Measurements from ENCODE around the gene THRB. TPM values are rescaled to one million over a fixed set of nuclear protein-coding genes. Genes with fewer than 3 reads are reported as not detected.

The THRB gene
- total RNA-seq, 1 donor from 2014 or later: not detected

GRCh38 chr3:24357635-24358034 lies 137.0 kb downstream of the THRB start:
- DNase-seq: no peak
- H3K27ac Mint-ChIP-seq: no peak overlapping the region
- H3K36me3 Mint-ChIP-seq (ENCODE audit: low read depth): no peaks in the 10 kb centered on the region
- H3K9me3 Mint-ChIP-seq: no peaks in the 10 kb centered on the region
- intact Hi-C loops (cut with micrococcal nuclease): no loop called here
- no peaks in the 10 kb centered on the region for H3K4me1 Mint-ChIP-seq
- no peaks in the 10 kb centered on the region for H3K27me3 Mint-ChIP-seq
- H3K4me3 Mint-ChIP-seq: no peak overlapping the region

- Mint-ChIP-seq H3K27me3 (no peaks in the 10 kb centered on the region), H3K27ac (no peak overlapping the region), H3K9me3 (no peaks in the 10 kb centered on the region), H3K4me3 (no peak overlapping the region), H3K4me1 (no peaks in the 10 kb centered on the region), H3K36me3 (ENCODE audit: low read depth) (no peaks in the 10 kb centered on the region)
- intact Hi-C loops (cut with micrococcal nuclease): no loop called here
- DNase-seq: no peak
Observed at GRCh38 chr3:24355806-24356205, 138.8 kb downstream of the THRB start.

- Mint-ChIP-seq H3K9me3 (no peaks in the 10 kb centered on the region), H3K36me3 (ENCODE audit: low read depth) (no peaks in the 10 kb centered on the region), H3K27me3 (no peaks in the 10 kb centered on the region), H3K4me3 (no peak overlapping the region), H3K4me1 (no peaks in the 10 kb centered on the region), H3K27ac (no peak overlapping the region)
- DNase-seq: no peak
- intact Hi-C loops (cut with micrococcal nuclease): no loop called here
Observed at GRCh38 chr3:24354230-24354629, 140.4 kb downstream of the THRB start.

- no peak for DNase-seq
- Mint-ChIP-seq H3K4me3 (no peak overlapping the region), H3K9me3 (no peaks in the 10 kb centered on the region), H3K27me3 (no peaks in the 10 kb centered on the region), H3K36me3 (ENCODE audit: low read depth) (no peaks in the 10 kb centered on the region), H3K27ac (no peak overlapping the region), H3K4me1 (no peaks in the 10 kb centered on the region)
- intact Hi-C loops (cut with micrococcal nuclease): no loop called here
Observed at GRCh38 chr3:24352893-24353553, 141.6 kb downstream of the THRB start.

GRCh38 chr3:24351779-24352469 lies 142.7 kb downstream of the THRB start:
- Mint-ChIP-seq H3K9me3 (no peaks in the 10 kb centered on the region), H3K27ac (no peak overlapping the region), H3K36me3 (ENCODE audit: low read depth) (no peaks in the 10 kb centered on the region), H3K4me1 (no peaks in the 10 kb centered on the region), H3K4me3 (no peak overlapping the region), H3K27me3 (no peaks in the 10 kb centered on the region)
- no peak for DNase-seq
- intact Hi-C loops (cut with micrococcal nuclease): no loop called here

GRCh38 chr3:24349367-24350019 lies 145.2 kb downstream of the THRB start:
- intact Hi-C loops (cut with micrococcal nuclease): no loop called here
- H3K4me3 Mint-ChIP-seq: no peak overlapping the region
- no peaks in the 10 kb centered on the region for H3K4me1 Mint-ChIP-seq
- H3K27me3 Mint-ChIP-seq: no peaks in the 10 kb centered on the region
- no peak overlapping the region for H3K27ac Mint-ChIP-seq
- DNase-seq: no peak
- no peaks in the 10 kb centered on the region for H3K36me3 Mint-ChIP-seq (ENCODE audit: low read depth)
- H3K9me3 Mint-ChIP-seq: no peaks in the 10 kb centered on the region

GRCh38 chr3:24348348-24348747 lies 146.3 kb downstream of the THRB start:
- Mint-ChIP-seq H3K4me1 (no peaks in the 10 kb centered on the region), H3K9me3 (no peaks in the 10 kb centered on the region), H3K27me3 (no peaks in the 10 kb centered on the region), H3K4me3 (no peak overlapping the region), H3K27ac (no peak overlapping the region), H3K36me3 (ENCODE audit: low read depth) (no peaks in the 10 kb centered on the region)
- no peak for DNase-seq
- intact Hi-C loops (cut with micrococcal nuclease): no loop called here

GRCh38 chr3:24344784-24345439 lies 149.7 kb downstream of the THRB start:
- H3K27ac Mint-ChIP-seq: no peak overlapping the region
- intact Hi-C loops (cut with micrococcal nuclease): no loop called here
- DNase-seq: no peak
- H3K4me1 Mint-ChIP-seq: no peaks in the 10 kb centered on the region
- no peaks in the 10 kb centered on the region for H3K9me3 Mint-ChIP-seq
- H3K27me3 Mint-ChIP-seq: no peaks in the 10 kb centered on the region
- no peaks in the 10 kb centered on the region for H3K36me3 Mint-ChIP-seq (ENCODE audit: low read depth)
- no peak overlapping the region for H3K4me3 Mint-ChIP-seq

- no peaks in the 10 kb centered on the region for H3K27me3 Mint-ChIP-seq
- no peak overlapping the region for H3K27ac Mint-ChIP-seq
- no peak overlapping the region for H3K4me3 Mint-ChIP-seq
- no peaks in the 10 kb centered on the region for H3K4me1 Mint-ChIP-seq
- no peaks in the 10 kb centered on the region for H3K9me3 Mint-ChIP-seq
- no peaks in the 10 kb centered on the region for H3K36me3 Mint-ChIP-seq (ENCODE audit: low read depth)
- intact Hi-C loops (cut with micrococcal nuclease): no loop called here
- DNase-seq: no peak
Observed at GRCh38 chr3:24343084-24343783, 151.4 kb downstream of the THRB start.

- Mint-ChIP-seq H3K9me3 (no peaks in the 10 kb centered on the region), H3K36me3 (ENCODE audit: low read depth) (no peaks in the 10 kb centered on the region), H3K27ac (no peak overlapping the region), H3K4me1 (no peaks in the 10 kb centered on the region), H3K27me3 (no peaks in the 10 kb centered on the region), H3K4me3 (no peak overlapping the region)
- DNase-seq: no peak
- intact Hi-C loops (cut with micrococcal nuclease): no loop called here
Observed at GRCh38 chr3:24342275-24342674, 152.4 kb downstream of the THRB start.

GRCh38 chr3:24341668-24342067 lies 153.0 kb downstream of the THRB start:
- intact Hi-C loops (cut with micrococcal nuclease): no loop called here
- Mint-ChIP-seq H3K27me3 (no peaks in the 10 kb centered on the region), H3K4me1 (no peaks in the 10 kb centered on the region), H3K36me3 (ENCODE audit: low read depth) (no peaks in the 10 kb centered on the region), H3K4me3 (no peak overlapping the region), H3K27ac (no peak overlapping the region), H3K9me3 (no peaks in the 10 kb centered on the region)
- no peak for DNase-seq

- Mint-ChIP-seq H3K9me3 (no peaks in the 10 kb centered on the region), H3K27ac (no peak overlapping the region), H3K4me3 (no peak overlapping the region), H3K4me1 (no peaks in the 10 kb centered on the region), H3K27me3 (no peaks in the 10 kb centered on the region), H3K36me3 (ENCODE audit: low read depth) (no peaks in the 10 kb centered on the region)
- DNase-seq: no peak
- intact Hi-C loops (cut with micrococcal nuclease): no loop called here
Observed at GRCh38 chr3:24340966-24341365, 153.7 kb downstream of the THRB start.

GRCh38 chr3:24340161-24340560 lies 154.5 kb downstream of the THRB start:
- intact Hi-C loops (cut with micrococcal nuclease): no loop called here
- DNase-seq: no peak
- no peaks in the 10 kb centered on the region for H3K4me1 Mint-ChIP-seq
- no peaks in the 10 kb centered on the region for H3K9me3 Mint-ChIP-seq
- no peak overlapping the region for H3K27ac Mint-ChIP-seq
- no peak overlapping the region for H3K4me3 Mint-ChIP-seq
- H3K27me3 Mint-ChIP-seq: no peaks in the 10 kb centered on the region
- no peaks in the 10 kb centered on the region for H3K36me3 Mint-ChIP-seq (ENCODE audit: low read depth)

All from activated CD4-positive, alpha-beta T cell treated with anti-CD3 and anti-CD28 coated beads, Interleukin-2, amount 10 ng/mL, durations not matched to agents 24 days and 14 days (primary cell).